GM12891 (cell line): ENCODE measurements around the gene OR5AN1.

ENCODE experiments used
- POLR2A ChIP-seq: IDR thresholded peaks from 2 replicates; pipeline ENCODE4 v1.6.1; 2011; ENCODE audit warnings: low read depth, low read length, control low read depth
- POLR2AphosphoS5 ChIP-seq: IDR thresholded peaks from 2 replicates; pipeline ENCODE4 v1.6.1; 2011; ENCODE audit warnings: low read depth, low read length, control low read depth
- POU2F2 ChIP-seq: IDR thresholded peaks from 2 replicates; pipeline ENCODE4 v1.6.1; 2011; ENCODE audit warnings: low read depth, mild to moderate bottlenecking, control low read depth, low read length, moderate library complexity
- SPI1 ChIP-seq: IDR thresholded peaks from 2 replicates; pipeline ENCODE4 v1.6.1; 2011; ENCODE audit warnings: low read depth, low read length, control low read depth
- TAF1 ChIP-seq: IDR thresholded peaks from 2 replicates; pipeline ENCODE4 v1.6.1; 2011; ENCODE audit warnings: low read depth, low read length, control low read depth

DNA sequence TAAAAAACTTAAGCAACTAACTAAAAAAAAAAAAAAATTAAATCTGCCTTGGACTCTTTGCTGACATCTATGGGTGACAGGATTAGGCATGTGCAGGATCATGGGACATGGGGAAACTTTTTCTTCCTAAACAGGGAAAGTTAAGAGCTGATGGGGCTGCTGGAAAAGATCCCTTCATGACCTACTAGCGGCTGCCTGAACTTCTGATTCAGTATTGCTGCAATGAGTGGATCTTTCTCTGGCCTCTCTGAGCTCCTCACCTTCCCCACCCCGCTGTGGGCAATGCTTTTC lies 42.5 kb downstream of the OR5AN1 start:
- TF ChIP-seq POLR2A (no peak), POLR2AphosphoS5 (no peak), POU2F2 (no peak), TAF1 (no peak), SPI1 (no peak)
